Ovary (tissue), 9 donors: ENCODE data around the gene ARL6IP6. TPM values are rescaled to one million over a fixed set of nuclear protein-coding genes. Genes with fewer than 3 reads are reported as not detected.
"Not testable (repeated sequence)": the region's sequence is repeated elsewhere in the genome, so short reads cannot be mapped to it uniquely, and the experiment has no call there.

Experiments used
- DNase-seq, 5 donors: peaks; one replicate each; pipeline ENCODE4 v3.0.0-alpha.2; 2019 to 2020
- H3K27ac ChIP-seq, 2 donors: fragments of 200-600 bp; one replicate each; pipeline versions ENCODE4 v1.5.1 to v1.8.0; 2019 to 2022
- H3K27me3 ChIP-seq: fragments of 200-600 bp; one replicate; pipeline ENCODE4 v1.8.0; 2022
- H3K36me3 ChIP-seq: fragments of 200-600 bp; sonication (generic); one replicate; pipeline ENCODE4 v1.5.1; 2019
- H3K4me1 ChIP-seq: one replicate; pipeline ENCODE4 v1.8.1; 2013; ENCODE audit warnings: mild to moderate bottlenecking, moderate library complexity; ENCODE audit not compliant: insufficient read depth
- H3K4me3 ChIP-seq: fragments of 200-600 bp; sonication (generic); one replicate; pipeline ENCODE4 v1.5.1; 2017
- H3K9me3 ChIP-seq, 2 donors: fragments of 200-600 bp in 1 of 2; sonication (generic) in 1 of 2; one replicate each; pipeline versions ENCODE4 v1.5.1 to v1.8.1; 2013 to 2019; ENCODE audit warnings: mild to moderate bottlenecking in 1 of 2, moderate library complexity in 1 of 2
- EP300 ChIP-seq: sonication (generic); formaldehyde crosslinking; IDR thresholded peaks from one replicate; pipeline ENCODE4 v1.6.1; 2017; ENCODE audit warnings: antibody characterized with exemption
- POLR2A ChIP-seq: fragments of 450-650 bp; IDR thresholded peaks from one replicate; pipeline ENCODE4 v1.6.1; 2017; ENCODE audit warnings: antibody characterized with exemption, mild to moderate bottlenecking, moderate library complexity
- WGBS, 3 donors: extraction: QIAGEN DNeasy Blood & Tissue Kit in 1 of 3; methylation state at CpG; one replicate each; pipeline versions ENCODE4 v1.1.5 to v1.1.7; 2013 to 2017; 5-methylcytosine and 5-hydroxymethylcytosine counted together
- intact Hi-C, 4 donors: fragments of 100-400 bp; cut with DNase I; formaldehyde crosslinking; loops; one replicate each; pipeline versions ENCODE4 v1.11.0 to v1.15.1; 2022 to 2023
- polyA plus RNA-seq, 2 donors: library from polyadenylated mRNA; stranded (reverse); fragments of 200-250 nt in 1 of 2; fragments of 350-450 nt in 1 of 2; fragmentation: Illumina TruSeq in 1 of 2; extraction: RNeasy Lipid Tissue Mini Kit (QIAGEN cat#74804) in 1 of 2; gene quantifications; one replicate each; pipeline ENCODE4 v1.2.3, GENCODE V29; 2013 to 2014
- total RNA-seq, 7 donors: library from RNA; depleted of rRNA in 2 of 7; stranded (reverse); fragments of >200 nt in 2 of 7; fragmentation: NEBNext Ultra II Directional in 3 of 7; extraction: Animal tissue kit (Norgen Biotek cat#: 25700) in 3 of 7; gene quantifications; one replicate each; pipeline versions ENCODE4 v1.1.0 to v1.2.4, GENCODE V29; 2016 to 2023
- TF ChIP-seq, protein P1 (sequence below), 3 donors: fragments of 450-650 bp in 2 of 3; fragments of 200-600 bp in 1 of 3; IDR thresholded peaks; one replicate each; pipeline versions ENCODE4 v1.5.1 to v1.8.0; 2016 to 2022; ENCODE audit warnings: antibody characterized with exemption in 3 of 3, mild to moderate bottlenecking in 1 of 3
- donor health status: DM: no; HTN: no; CAD: no; lungs with moderate emphysema.
- donor health status: DM: no; HTN: no; CAD: no.
- donor health status: Bipolar disorder and iron deficiency.
- donor health status: DM: yes; HTN: yes; CAD: no.
- donor health status: DM: no; HTN: no; CAD: no.
- donor health status: DM: yes; HTN: yes; CAD: no.

The ARL6IP6 gene
- total and polyA plus RNA-seq, 9 donors: 11.1 to 38.6 (median 14.4) TPM

DNA sequence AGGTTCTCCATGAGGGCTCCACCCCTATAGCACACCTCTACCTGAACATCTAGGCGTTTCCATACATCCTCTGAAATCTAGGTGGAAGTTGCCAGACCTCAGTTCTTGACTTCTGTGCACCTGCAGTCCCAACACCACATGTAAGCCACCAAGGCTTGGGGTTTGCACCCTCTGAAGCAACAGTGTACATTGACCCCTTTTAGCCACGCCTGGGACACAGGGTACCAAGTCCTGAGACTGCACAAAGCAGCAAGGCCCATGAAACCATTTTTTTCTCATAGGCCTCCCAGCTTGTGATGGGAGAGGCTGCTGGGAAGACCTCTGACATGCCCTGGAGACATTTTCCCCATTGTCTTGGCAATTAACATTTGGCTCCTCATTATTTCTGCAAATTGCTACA lies 20.0 kb downstream of the ARL6IP6 start:
- no peak for TF ChIP-seq EP300
- no peak for TF ChIP-seq POLR2A
- TF ChIP-seq, protein P1, sequence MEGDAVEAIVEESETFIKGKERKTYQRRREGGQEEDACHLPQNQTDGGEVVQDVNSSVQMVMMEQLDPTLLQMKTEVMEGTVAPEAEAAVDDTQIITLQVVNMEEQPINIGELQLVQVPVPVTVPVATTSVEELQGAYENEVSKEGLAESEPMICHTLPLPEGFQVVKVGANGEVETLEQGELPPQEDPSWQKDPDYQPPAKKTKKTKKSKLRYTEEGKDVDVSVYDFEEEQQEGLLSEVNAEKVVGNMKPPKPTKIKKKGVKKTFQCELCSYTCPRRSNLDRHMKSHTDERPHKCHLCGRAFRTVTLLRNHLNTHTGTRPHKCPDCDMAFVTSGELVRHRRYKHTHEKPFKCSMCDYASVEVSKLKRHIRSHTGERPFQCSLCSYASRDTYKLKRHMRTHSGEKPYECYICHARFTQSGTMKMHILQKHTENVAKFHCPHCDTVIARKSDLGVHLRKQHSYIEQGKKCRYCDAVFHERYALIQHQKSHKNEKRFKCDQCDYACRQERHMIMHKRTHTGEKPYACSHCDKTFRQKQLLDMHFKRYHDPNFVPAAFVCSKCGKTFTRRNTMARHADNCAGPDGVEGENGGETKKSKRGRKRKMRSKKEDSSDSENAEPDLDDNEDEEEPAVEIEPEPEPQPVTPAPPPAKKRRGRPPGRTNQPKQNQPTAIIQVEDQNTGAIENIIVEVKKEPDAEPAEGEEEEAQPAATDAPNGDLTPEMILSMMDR (IDR thresholded peaks at IDR 0.05): no peak
- 95 to 97% (median 96%) methylated on average over 2 of the region's 2 CpGs for WGBS, 3 donors
- no peaks in the 10 kb centered on the region for H3K36me3 ChIP-seq
- H3K9me3 ChIP-seq: peaks cover 0 to 7% of the 10 kb centered on the region in 2 donors
- no peak overlapping the region for H3K27ac ChIP-seq
- no peak for DNase-seq
- H3K4me1 ChIP-seq: no peaks in the 10 kb centered on the region
- H3K4me3 ChIP-seq: no peak overlapping the region
- intact Hi-C loops: loop anchor here in 1 of 4 donors (5.0 kb wide), 1 partner anchor 739 kb away; the partner anchor contains the start of gene RPRM
- H3K27me3 ChIP-seq: no peaks in the 10 kb centered on the region

DNA sequence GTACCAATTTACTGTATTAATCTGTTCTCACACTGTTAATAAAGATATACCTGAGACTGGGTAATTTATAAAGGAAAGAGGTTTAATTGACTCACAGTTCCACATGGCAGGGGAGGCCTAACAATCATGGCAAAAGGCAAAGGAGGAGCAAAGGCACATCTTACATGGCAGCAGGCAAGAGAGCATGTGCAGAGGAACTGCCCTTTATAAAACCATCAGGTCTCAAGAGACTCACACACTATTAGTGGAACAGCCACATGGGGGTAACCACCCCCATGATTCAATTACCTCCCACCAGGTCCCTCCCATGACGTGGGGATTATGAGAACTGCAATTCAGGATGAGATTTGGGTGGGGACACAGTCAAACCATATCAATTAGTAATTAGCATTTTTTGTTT lies 21.3 kb downstream of the ARL6IP6 start:
- not testable (repeated sequence) for H3K9me3 ChIP-seq, DNase-seq, H3K27ac ChIP-seq, H3K36me3 ChIP-seq, H3K4me3 ChIP-seq, H3K27me3 ChIP-seq, H3K4me1 ChIP-seq
- WGBS, 3 donors: 86 to 98% (median 93%) methylated on average over 1 of the region's 1 CpG
- intact Hi-C loops: loop anchor here in 2 of 4 donors (5.0 kb wide), 2 partner anchors 547 to 738 kb away; partner anchors contain the start of gene RPRM (in 1 of the 2)

DNA sequence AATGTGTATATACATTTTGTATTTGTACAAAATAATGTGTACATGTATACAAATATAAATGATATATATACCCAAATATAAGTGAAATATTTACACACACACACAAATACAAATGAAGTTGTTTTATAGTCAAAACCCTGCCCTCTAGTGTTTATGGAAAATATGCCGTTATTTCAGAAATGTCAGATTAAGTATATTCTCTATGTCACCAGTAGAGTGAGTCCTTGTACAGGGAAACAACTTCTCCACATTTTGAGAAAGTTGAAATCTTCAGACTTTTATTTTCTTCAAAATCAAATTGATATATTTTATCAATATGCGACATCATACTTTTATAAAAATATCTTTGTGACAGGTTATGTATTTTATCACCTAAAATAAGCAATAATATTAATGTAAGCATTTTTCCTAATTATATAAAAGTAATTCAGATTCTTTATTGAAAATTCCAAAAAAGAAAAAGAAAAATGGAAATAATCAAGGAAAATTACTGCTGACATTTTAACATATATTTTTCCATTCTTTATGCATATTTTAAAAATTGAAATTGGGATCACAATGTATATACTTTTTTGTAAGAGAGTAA lies 22.4 kb downstream of the ARL6IP6 start:
- DNase-seq: no peak
- H3K4me3 ChIP-seq: no peak overlapping the region
- no peak overlapping the region for H3K27ac ChIP-seq
- 30 to 34% (median 33%) methylated on average over 2 of the region's 2 CpGs for WGBS, 3 donors
- no peaks in the 10 kb centered on the region for H3K36me3 ChIP-seq
- H3K4me1 ChIP-seq: no peaks in the 10 kb centered on the region
- peaks cover 0 to 7% of the 10 kb centered on the region in 2 donors for H3K9me3 ChIP-seq
- H3K27me3 ChIP-seq: no peaks in the 10 kb centered on the region
- TF ChIP-seq POLR2A (no peak), EP300 (no peak)
- TF ChIP-seq, protein P1 (IDR thresholded peaks at IDR 0.05): peak; percentile 60 to 78 (median 70)
- intact Hi-C loops: loop anchor here in 1 of 4 donors (5.0 kb wide), 1 partner anchor 549 kb away; no protein-coding TSS in a partner anchor

DNA sequence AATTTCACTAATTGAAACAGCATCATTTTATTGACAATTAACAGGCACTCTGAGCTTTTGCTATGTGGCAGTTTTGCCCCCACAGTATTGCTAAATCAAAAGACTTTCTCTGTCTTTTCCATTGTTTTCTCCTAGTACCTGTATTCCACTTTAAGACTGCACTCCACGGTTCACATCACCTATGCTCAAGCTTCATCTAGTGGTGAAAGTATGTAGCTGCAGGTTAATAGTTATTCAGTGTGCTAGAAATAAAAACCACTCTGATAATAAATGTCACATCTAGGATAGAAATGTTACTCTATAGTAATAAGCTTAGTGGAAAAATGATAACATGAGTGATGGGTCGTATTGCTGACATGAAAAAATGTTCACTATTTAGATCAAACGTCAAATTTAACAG lies 24.6 kb downstream of the ARL6IP6 start:
- TF ChIP-seq, protein P1 (IDR thresholded peaks at IDR 0.05): peak in 1 of 3 donors; percentile 18
- no peak for TF ChIP-seq POLR2A
- Histone ChIP-seq H3K4me3 (no peak overlapping the region), H3K36me3 (no peaks in the 10 kb centered on the region), H3K27me3 (no peaks in the 10 kb centered on the region), H3K4me1 (no peaks in the 10 kb centered on the region), H3K9me3 (peaks cover 0 to 7% of the 10 kb centered on the region in 2 donors), H3K27ac (no peak overlapping the region)
- intact Hi-C loops: loop anchor here in 1 of 4 donors (5.0 kb wide), 1 partner anchor 551 kb away; no protein-coding TSS in a partner anchor
- DNase-seq: no peak
- WGBS, 3 donors: 9 to 40% (median 21%) methylated on average over 3 of the region's 3 CpGs

DNA sequence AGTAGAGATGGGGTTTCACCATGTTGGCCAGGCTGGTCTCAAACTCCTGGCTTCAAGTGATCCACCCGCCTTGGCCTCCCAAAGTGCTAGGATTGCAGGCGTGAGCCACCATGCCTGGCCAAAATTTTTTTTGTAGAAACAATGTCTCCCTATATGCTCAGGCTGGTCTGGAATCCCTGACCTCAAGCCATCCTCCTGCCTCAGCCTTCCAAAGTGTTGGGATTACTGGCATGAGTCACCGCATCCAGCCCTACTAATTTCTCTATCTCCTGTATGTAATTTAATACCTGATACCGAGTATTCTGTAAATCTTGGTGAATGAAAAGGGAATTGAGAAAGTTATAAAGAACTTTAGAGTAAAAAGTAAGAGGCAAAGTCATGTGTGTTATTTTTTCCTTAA lies 29.3 kb downstream of the ARL6IP6 start:
- H3K27me3 ChIP-seq, DNase-seq, H3K4me1 ChIP-seq, H3K27ac ChIP-seq, H3K4me3 ChIP-seq, intact Hi-C loops, H3K36me3 ChIP-seq, H3K9me3 ChIP-seq: not testable (repeated sequence)
- WGBS, 3 donors: 74 to 92% (median 82%) methylated on average over 4 of the region's 4 CpGs
